NCI-H526 (cell line): Measurements from ENCODE around the gene IGFBPL1.
A peak's percentile ranks its signal among the peaks of the same experiment; 100 is the strongest.
"Not testable (repeated sequence)": the region's sequence is repeated elsewhere in the genome, so short reads cannot be mapped to it uniquely, and the experiment has no call there.

ENCODE experiments used
- DNase-seq, 2 experiments: peaks; one replicate each; lab custom pipeline; 2025; lab: John Stamatoyannopoulos, UW

The IGFBPL1 gene

GRCh38 chr9:38380230-38380871 lies 43.9 kb downstream of the IGFBPL1 start:
- DNase-seq = no peak

GRCh38 chr9:38377336-38378083 lies 46.7 kb downstream of the IGFBPL1 start:
- DNase-seq = not testable (repeated sequence)

- DNase-seq = no peak
Measured at GRCh38 chr9:38376021-38376670, 48.1 kb downstream of the IGFBPL1 start.

GRCh38 chr9:38375572-38375963 lies 48.7 kb downstream of the IGFBPL1 start:
- DNase-seq = no peak

GRCh38 chr9:38374847-38375571 lies 49.2 kb downstream of the IGFBPL1 start:
- DNase-seq = no peak

DNA sequence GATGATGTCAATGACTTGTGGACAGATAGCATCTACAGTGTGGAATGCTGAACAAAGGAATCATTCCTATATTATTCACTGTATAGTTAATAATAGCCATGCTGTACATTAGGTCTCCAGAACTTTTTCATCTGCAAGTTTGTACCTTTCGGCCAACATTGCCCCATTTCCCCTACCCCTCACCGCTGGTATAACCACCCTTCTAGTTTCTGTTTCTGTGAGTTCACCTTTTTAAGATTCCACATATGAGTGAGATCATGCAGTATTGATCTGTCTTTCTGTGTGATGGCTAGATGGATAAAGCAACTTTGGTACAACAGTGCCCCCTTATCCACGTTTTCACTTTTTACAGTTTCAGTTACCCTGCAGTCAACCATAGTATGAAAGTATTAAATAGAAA lies 50.6 kb downstream of the IGFBPL1 start:
- DNase-seq = no peak

- no peak for DNase-seq
Measured at GRCh38 chr9:38372762-38373619, 51.3 kb downstream of the IGFBPL1 start.

DNA sequence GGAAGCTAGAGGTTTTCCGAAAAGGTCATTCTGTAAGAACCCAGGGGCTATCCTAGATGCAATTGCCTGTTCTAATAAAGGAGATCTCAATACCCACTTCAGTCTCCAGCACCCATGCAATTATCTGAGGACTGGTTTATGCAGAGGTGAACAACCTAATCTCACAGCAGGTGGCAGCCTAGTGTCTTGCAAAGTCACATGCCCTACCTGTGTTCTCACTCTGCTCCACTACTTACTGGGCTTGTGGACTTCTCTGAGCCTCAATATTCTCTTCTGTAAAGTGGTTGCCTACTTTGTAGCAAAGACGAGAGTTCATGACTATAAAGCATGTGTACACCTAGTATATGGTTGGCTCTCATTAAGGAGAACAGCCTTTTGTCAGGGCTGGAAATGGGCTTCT lies 52.8 kb downstream of the IGFBPL1 start:
- peak; percentile 39 to 72 for DNase-seq

- no peak for DNase-seq
Measured at GRCh38 chr9:38370176-38370575, 54.1 kb downstream of the IGFBPL1 start.

DNA sequence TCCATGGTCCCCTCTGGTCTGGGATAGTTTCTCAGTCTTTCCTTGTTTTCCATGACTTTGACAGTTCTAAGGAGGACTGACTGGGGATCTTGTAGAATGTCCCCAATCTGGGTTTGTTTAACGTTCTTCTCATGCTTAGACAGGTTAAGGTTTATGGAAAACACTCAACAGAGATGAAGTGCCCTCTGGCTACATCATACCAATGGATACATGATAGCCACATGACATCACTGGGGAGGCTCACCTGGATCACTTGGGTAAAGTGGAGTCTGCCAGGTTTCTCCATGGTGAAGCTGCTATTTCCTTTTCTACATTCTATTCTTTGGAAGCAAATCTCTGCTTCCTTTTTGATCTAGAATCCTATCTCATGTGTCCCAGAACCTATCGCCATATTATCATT lies 55.5 kb downstream of the IGFBPL1 start:
- DNase-seq = no peak

GRCh38 chr9:38367898-38368297 lies 56.4 kb downstream of the IGFBPL1 start:
- DNase-seq = no peak

DNA sequence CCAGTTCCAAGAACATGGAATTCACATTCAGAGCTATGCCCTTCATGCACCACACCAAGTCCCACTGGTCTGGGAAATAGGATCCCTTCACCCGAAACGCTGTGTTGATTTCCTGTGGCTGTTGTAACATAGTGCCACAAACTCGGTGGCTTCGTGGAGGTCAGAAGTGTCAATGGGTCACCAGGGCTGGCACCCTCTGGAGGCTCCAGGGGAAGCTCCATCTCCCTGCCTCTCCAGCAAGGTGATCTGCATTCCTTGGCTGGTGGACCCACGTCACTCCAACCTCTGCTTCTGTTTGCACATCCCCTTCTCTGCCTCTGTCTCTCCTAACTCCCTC lies 60.7 kb downstream of the IGFBPL1 start:
- no peak for DNase-seq

DNA sequence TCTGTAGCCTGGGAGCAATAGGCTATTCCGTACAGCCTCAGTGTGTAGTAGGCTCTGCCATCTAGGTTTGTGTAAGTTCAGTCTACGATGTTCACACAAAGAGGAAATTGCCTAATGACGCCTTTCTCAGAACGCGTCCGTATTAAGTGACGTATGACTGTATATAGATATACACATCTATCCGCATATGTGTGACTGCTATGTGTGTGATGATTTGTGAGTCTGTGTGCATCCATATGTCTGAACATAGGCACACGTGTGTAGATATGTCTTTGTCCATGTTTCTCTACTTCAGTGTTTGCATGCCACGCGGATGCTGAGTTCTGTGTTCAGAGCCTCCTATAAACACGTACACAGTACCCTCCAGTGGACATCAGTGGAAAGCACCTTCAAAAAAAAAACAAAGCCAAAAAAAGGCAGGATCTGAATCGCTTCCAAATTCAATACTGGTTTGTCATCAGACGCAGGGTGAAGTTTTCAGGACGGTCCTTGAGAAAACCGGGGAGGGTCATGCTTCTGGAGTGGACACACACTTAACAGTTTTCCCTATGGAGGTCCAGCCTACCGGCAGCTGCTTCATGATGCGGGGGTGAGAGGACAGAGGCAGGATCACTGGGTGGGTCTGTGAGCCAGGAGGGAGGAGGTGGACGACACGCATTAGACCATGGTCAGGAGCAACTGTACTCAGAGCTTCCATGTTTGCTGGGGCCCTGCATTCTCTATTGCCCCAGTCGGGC lies 61.2 kb downstream of the IGFBPL1 start:
- peak; percentile 73 to 87 for DNase-seq

DNA sequence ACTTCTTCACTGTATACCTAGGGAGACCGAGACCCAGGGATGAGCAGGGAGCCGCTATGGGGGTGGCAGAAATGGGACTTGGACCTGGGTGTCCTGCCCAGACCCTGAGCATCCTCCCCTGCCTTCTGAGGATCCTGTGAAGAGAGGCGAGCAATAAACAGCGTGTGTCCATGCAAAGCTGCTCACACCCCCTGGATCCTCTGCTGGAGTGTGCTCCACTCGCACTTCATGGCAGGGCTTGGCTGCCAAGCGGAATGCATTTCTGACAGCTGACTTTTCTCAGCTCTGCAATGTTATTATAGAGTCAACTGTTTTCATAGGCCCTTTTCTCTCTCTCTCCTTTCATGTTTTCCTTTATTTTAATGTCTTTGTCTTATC lies 62.8 kb downstream of the IGFBPL1 start:
- peak in 1 of 2 experiments; percentile 28 for DNase-seq

DNA sequence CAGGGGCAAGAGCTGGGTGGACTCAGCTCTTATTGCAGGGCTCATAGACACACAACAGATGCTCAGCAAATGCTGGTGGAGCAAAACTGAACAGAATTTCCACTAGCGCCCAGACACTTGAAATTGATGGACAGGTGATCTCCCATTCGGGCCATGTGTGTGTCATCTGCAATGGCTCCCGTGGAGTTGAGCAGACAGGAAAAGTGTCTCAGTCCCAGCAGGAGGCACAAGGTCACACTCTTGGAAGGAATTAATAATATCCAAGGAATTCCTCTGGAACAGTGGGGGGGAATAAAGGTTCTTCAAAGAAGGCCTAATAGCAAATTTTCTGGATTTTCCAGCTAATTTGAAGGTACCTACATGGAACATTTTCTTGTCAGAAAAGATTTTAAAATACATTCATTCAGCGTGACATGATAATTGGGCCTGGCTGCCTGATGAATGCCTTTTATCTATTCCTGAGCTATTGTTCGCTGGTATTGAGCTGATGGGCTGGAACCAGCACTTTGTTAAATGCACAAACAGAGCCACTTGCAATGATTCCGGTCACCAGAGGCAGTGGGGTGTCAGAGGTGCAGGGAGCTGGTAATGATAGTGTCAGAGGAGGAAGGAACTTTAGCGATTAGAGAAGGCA lies 63.3 kb downstream of the IGFBPL1 start:
- no peak for DNase-seq

DNA sequence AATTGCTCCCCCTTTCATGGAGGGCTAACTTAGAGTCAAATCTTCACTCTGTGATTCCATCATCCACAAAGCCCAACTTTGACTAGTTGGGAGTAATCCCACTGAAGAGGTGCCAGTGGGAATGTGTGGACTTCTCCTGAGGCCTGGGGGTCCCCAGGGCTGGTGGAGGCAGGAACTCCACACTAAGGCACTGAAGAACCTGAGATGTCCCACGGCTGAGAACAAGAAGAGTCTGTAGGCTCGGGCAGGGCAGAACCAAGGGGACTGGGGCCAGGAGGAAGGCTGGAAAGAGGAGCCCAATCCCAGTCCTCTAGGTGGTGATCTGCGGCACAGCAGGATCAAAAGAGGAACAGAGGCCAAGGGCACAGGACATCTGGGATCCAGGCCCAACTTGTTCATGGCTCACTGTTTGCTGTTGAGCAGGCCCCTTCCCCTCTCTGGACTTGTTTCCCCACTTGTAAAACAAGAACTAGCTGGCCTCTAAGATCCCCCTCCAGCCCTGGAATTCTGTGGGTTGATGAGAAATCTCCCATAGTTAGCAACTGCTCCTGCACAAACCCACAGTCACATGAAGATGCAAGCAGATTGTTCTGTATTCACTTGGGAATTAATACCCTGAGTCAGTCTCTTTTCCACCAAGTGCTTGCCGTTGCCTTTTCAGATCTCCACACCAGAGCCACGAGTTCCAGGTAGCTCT lies 64.4 kb downstream of the IGFBPL1 start:
- no peak for DNase-seq

- no peak for DNase-seq
Measured at GRCh38 chr9:38359297-38359653, 65.0 kb downstream of the IGFBPL1 start.

- no peak for DNase-seq
Measured at GRCh38 chr9:38358390-38359296, 65.6 kb downstream of the IGFBPL1 start.
